ENCODE data around the gene LRP1B.

LRP1B gene

DNA sequence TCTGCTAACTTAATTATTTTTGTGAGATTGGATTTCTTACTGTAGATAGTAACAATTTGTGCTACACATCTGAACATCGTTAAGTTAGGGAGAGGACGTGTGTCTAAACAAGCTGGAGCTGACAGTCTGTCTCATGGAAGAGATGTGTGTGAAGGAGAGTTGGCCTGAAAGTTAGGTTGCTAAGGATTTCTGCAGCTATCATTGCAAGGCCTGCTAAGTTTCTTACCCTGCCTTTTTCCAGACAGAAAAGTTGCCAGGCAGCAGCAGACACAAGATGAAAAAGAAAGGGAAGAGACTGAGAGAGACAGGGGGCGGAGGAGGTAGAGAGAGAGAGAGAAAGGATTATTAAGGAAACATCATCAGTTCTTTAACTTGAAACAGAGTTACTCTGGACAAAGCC, 4.1 kb upstream of the LRP1B start:
- ATAC-seq (replicated peaks) (no peak), DNase-seq (no peak)
- H3K4me3 Mint-ChIP-seq: no peak overlapping the region
- H3K9me3 Mint-ChIP-seq: no peaks in the 10 kb centered on the region
- H3K27ac Mint-ChIP-seq: no peak overlapping the region
- H3K36me3 Mint-ChIP-seq: no peaks in the 10 kb centered on the region
- H3K27me3 Mint-ChIP-seq: peaks cover 32 to 40% of the 10 kb centered on the region in 2 donors
- H3K4me1 Mint-ChIP-seq: peaks cover 15 to 18% of the 10 kb centered on the region in 2 donors

GRCh38 chr2:142130111-142131009, 456 bp downstream of the LRP1B start:
- peaks cover 48 to 63% of the 10 kb centered on the region in 2 donors for H3K27me3 Mint-ChIP-seq
- ATAC-seq (replicated peaks) (peak; percentile 34 to 48), DNase-seq (no peak)
- H3K4me3 Mint-ChIP-seq: peak overlapping the region; percentile 72 to 87
- H3K36me3 Mint-ChIP-seq: no peaks in the 10 kb centered on the region
- H3K27ac Mint-ChIP-seq: peak overlapping the region; percentile 37
- peaks cover 15 to 21% of the 10 kb centered on the region in 2 donors for H3K4me1 Mint-ChIP-seq
- H3K9me3 Mint-ChIP-seq: no peaks in the 10 kb centered on the region

DNA sequence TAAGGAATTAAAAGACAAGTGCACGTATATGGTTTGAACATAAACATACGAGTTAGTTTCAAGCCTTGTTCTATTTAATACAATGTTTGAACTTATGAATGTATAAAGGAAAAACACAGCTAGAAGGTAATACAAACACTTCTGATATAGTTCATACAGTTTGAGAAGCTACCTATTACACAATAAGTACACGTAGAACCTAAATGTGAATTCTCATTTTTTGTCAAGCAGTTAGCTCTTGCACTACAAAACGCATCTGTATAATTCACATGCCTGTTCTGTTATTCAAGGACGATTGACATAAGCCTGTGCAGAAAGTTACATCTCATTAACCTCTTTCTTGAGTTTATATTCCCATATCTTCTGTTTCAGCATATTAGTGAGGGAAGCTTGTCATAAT, 2.7 kb downstream of the LRP1B start:
- Mint-ChIP-seq H3K4me3 (no peak overlapping the region), H3K27me3 (peaks cover 42 to 54% of the 10 kb centered on the region in 2 donors), H3K27ac (no peak overlapping the region), H3K9me3 (no peaks in the 10 kb centered on the region), H3K4me1 (peaks cover 15 to 21% of the 10 kb centered on the region in 2 donors), H3K36me3 (no peaks in the 10 kb centered on the region)
- no peak for ATAC-seq (replicated peaks)
- DNase-seq: no peak

DNA sequence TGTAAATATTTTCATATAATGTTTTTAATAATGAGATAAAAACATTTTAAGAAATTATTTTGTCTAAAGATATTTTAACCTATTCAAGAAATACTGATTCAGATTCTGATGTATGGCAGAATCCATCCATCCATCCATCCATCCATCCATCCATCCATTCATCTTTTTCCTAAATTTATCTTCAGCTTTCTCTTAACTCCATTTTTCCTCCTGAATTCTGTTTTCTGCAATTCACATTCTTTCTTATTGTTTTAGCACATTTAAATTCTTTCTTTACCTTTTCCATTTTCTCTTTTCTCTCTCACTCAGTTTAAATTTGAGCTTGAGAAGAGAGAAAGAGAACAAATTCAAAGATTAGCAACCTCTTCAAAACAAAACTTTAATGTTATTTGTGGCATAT, 3.6 kb downstream of the LRP1B start:
- Mint-ChIP-seq H3K27ac (no peak overlapping the region), H3K9me3 (no peaks in the 10 kb centered on the region), H3K27me3 (peaks cover 35 to 45% of the 10 kb centered on the region in 2 donors), H3K36me3 (no peaks in the 10 kb centered on the region), H3K4me3 (no peak overlapping the region), H3K4me1 (peaks cover 15 to 21% of the 10 kb centered on the region in 2 donors)
- no peak for ATAC-seq (replicated peaks)
- DNase-seq: no peak

GRCh38 chr2:142124706-142125105, 6.1 kb downstream of the LRP1B start:
- Mint-ChIP-seq H3K27me3 (peaks cover 14 to 21% of the 10 kb centered on the region in 2 donors), H3K36me3 (no peaks in the 10 kb centered on the region), H3K4me3 (no peak overlapping the region), H3K4me1 (peaks cover 0 to 1% of the 10 kb centered on the region in 2 donors), H3K27ac (no peak overlapping the region), H3K9me3 (no peaks in the 10 kb centered on the region)
- no peak for DNase-seq
- no peak for ATAC-seq (replicated peaks)

GRCh38 chr2:142119347-142119746, 11.5 kb downstream of the LRP1B start:
- ATAC-seq (replicated peaks): no peak
- Mint-ChIP-seq H3K27me3 (no peaks in the 10 kb centered on the region), H3K36me3 (no peaks in the 10 kb centered on the region)

DNA sequence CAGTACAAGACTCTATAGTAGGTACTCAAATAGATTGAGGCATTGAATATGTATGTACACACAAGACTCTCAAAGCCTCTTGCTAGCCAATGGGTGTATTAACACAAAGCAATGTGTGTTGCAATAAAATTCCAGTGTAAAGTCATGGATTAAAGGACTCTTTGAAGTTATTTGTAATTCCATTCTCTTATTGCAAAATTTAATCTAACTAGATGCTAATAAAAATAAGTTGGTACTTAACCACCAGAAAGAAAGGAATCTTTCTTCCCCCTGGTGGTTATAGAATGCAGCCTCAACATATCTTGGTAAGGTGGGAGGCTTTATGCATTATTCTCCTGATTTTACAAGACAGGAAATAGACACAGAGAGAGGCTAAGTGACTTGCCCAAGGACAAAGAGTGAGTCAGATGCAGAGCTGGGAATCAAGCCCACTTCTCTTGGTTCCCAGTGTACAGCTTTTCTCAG, 18.0 kb downstream of the LRP1B start:
- Mint-ChIP-seq H3K27ac (no peak overlapping the region), H3K4me3 (no peak overlapping the region), H3K4me1 (no peaks in the 10 kb centered on the region), H3K27me3 (no peaks in the 10 kb centered on the region), H3K9me3 (peaks cover 1 to 4% of the 10 kb centered on the region in 2 donors), H3K36me3 (no peaks in the 10 kb centered on the region)
- ATAC-seq (replicated peaks) (no peak), DNase-seq (no peak)

More at GRCh38 chr2:142119347-142119746, 11.5 kb downstream of the LRP1B start:
- no peak overlapping the region for H3K4me3 Mint-ChIP-seq
- H3K27ac Mint-ChIP-seq: no peak overlapping the region
- H3K4me1 Mint-ChIP-seq: no peaks in the 10 kb centered on the region
- DNase-seq: no peak
- peaks cover 0 to 3% of the 10 kb centered on the region in 2 donors for H3K9me3 Mint-ChIP-seq

GRCh38 chr2:142104134-142104758, 26.6 kb downstream of the LRP1B start:
- Mint-ChIP-seq H3K27ac (no peak overlapping the region), H3K9me3 (no peaks in the 10 kb centered on the region), H3K4me1 (no peaks in the 10 kb centered on the region), H3K4me3 (no peak overlapping the region), H3K36me3 (no peaks in the 10 kb centered on the region), H3K27me3 (no peaks in the 10 kb centered on the region)
- ATAC-seq (replicated peaks) (no peak), DNase-seq (no peak)

DNA sequence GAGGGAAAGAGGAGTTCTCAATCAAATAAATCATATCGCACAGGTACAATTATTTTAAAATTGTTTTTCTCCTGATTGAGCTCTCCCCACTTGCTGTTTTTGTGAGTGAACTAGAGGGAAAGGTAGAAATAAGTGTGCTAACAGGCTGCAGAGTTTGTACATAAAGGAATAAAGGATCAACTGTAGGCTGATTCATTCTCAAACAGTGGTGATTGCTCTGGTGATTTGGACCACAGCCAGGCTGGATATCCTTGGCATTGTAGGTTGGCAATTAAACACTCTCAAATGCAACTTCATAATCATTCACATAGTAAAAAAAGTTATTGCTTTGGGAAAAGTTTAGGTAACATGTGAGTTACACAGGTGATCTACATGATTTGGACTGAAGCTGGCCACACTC, 29.8 kb downstream of the LRP1B start:
- no peaks in the 10 kb centered on the region for H3K27me3 Mint-ChIP-seq
- no peaks in the 10 kb centered on the region for H3K9me3 Mint-ChIP-seq
- no peaks in the 10 kb centered on the region for H3K36me3 Mint-ChIP-seq
- no peak overlapping the region for H3K27ac Mint-ChIP-seq
- no peak for ATAC-seq (replicated peaks)
- no peak for DNase-seq
- no peaks in the 10 kb centered on the region for H3K4me1 Mint-ChIP-seq
- no peak overlapping the region for H3K4me3 Mint-ChIP-seq

DNA sequence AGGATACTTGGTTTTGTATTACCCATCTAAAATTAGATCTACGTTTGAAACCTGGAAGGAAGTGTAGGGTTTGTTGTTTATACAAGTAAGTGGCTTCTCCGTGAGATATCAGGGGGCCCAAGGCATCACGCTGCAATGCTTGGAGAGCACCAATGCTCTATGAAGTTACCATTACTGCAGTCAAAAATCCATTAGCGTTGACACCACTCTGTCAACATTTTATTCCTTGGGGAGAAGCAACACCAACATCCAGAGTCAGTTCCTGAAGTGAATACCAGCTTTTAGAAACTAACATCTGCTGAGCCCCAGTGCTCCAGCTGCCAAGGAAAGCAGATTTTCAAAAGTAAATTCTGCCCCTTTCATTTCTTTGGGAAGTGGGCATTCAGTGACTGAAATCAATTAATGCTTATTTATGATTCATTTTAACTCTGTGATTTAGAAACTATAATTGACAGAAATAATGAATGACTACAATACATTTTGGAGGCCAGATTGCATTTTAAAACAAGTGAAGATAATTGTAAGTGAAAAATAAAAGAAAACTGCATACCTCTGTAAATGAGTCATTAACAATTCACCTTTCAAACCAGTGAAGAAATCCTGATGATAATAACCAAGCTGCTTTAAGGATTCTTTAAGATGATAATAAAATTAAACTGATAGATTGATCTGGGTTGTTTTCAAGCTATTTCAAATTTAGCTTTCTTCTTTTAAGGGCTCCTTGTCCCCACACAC, 30.5 kb downstream of the LRP1B start:
- no peak for DNase-seq
- no peaks in the 10 kb centered on the region for H3K27me3 Mint-ChIP-seq
- no peaks in the 10 kb centered on the region for H3K4me1 Mint-ChIP-seq
- H3K27ac Mint-ChIP-seq: no peak overlapping the region
- H3K9me3 Mint-ChIP-seq: no peaks in the 10 kb centered on the region
- no peak for ATAC-seq (replicated peaks)
- no peaks in the 10 kb centered on the region for H3K36me3 Mint-ChIP-seq
- H3K4me3 Mint-ChIP-seq: no peak overlapping the region

DNA sequence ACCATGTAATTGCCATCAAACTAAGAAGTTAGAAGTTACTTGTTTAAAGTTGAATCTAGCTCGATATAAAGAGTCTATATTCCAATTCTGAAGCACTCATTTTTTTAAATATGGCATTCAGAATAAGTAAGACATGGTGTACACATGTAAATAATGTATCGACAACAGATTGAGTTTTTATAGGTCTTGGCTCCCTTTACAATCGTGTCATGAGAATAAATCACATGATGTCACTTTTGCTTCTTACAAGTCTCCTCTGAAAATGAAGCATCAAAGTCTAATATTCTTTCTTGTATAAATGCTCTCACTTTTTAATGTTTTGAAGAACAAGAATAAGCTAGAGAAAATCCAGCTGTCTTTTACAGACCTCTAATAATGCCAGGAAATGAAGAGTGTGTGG, 33.1 kb downstream of the LRP1B start:
- ATAC-seq (replicated peaks): no peak
- Mint-ChIP-seq H3K27ac (no peak overlapping the region), H3K9me3 (no peaks in the 10 kb centered on the region), H3K4me1 (no peaks in the 10 kb centered on the region), H3K4me3 (no peak overlapping the region), H3K36me3 (no peaks in the 10 kb centered on the region), H3K27me3 (no peaks in the 10 kb centered on the region)
- DNase-seq: no peak

DNA sequence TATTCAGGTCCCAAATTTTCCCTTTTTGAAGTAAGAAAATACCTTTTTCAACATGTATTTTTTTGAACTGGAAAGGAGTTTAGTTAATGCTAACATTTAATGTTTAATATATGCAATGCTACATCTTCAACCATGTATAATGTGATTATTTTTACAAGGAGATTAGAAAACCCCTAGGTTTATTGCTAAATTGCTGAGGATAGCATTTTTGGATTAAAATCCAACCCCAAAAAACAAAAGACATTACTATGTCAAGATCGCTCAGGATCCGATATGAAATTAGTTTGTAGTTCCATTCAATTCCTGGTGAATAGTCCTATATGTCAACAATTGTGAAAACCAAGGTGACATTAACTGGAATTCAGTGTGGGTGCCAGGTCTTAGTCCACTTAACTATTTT, 35.2 kb downstream of the LRP1B start:
- no peaks in the 10 kb centered on the region for H3K27me3 Mint-ChIP-seq
- DNase-seq (no peak), ATAC-seq (replicated peaks) (no peak)
- H3K36me3 Mint-ChIP-seq: no peaks in the 10 kb centered on the region
- H3K4me3 Mint-ChIP-seq: no peak overlapping the region
- H3K4me1 Mint-ChIP-seq: no peaks in the 10 kb centered on the region
- no peak overlapping the region for H3K27ac Mint-ChIP-seq
- H3K9me3 Mint-ChIP-seq: no peaks in the 10 kb centered on the region

DNA sequence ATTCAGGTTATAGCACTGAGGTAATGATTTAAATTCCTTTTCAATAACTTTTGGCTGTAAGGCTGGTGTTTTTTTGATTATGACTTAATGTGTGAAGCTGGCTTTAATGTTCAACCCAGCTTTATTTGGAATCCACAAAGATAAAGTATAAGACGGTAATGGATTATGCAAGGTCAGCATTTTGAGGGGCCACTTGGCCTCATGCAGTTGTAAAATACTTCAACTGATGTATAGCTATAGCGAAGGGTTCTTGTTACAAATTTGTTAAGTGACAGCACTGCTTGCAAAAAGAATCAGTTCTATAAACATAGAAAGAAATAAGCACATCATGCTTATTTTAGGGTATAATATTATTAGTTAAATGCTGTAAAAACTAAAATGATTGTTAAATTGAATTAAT, 36.6 kb downstream of the LRP1B start:
- no peak for ATAC-seq (replicated peaks)
- H3K9me3 Mint-ChIP-seq: no peaks in the 10 kb centered on the region
- no peak overlapping the region for H3K4me3 Mint-ChIP-seq

DNA sequence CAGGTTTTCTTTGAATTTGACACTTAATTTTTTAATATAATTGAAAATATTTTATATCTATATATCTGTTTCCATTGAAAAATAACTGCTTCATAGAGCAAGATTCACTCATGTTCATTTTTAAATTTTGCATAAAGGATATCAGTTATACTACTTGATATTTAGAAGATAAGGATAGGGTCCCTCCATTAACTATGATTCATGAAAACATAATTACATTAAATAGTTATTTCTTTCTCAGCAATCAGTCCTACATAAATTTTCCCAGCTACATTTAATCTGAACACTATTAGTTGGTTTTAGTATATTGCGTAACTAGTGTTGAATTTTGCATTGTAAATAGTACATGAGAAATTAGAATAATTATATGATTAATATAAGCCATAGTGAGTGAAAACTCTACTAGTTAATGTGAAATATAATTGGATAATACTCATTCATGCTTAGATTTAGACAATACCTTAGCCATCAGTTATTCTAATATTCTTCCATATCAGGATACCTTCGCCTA, 42.7 kb downstream of the LRP1B start:
- H3K9me3 Mint-ChIP-seq: peaks cover 0 to 4% of the 10 kb centered on the region in 2 donors
- no peak for DNase-seq
- ATAC-seq (replicated peaks): no peak
- H3K27ac Mint-ChIP-seq: no peak overlapping the region
- H3K4me1 Mint-ChIP-seq: no peaks in the 10 kb centered on the region
- no peaks in the 10 kb centered on the region for H3K36me3 Mint-ChIP-seq
- no peak overlapping the region for H3K4me3 Mint-ChIP-seq
- no peaks in the 10 kb centered on the region for H3K27me3 Mint-ChIP-seq

More for the DNA sequence above, 36.6 kb downstream of the LRP1B start:
- no peaks in the 10 kb centered on the region for H3K36me3 Mint-ChIP-seq
- H3K4me1 Mint-ChIP-seq: no peaks in the 10 kb centered on the region
- DNase-seq: no peak
- H3K27ac Mint-ChIP-seq: no peak overlapping the region
- H3K27me3 Mint-ChIP-seq: no peaks in the 10 kb centered on the region
